Mucosa of rectum (tissue), 2 donors: ENCODE measurements around the gene ERP29.
"Not testable (repeated sequence)": the region's sequence is repeated elsewhere in the genome, so short reads cannot be mapped to it uniquely, and the experiment has no call there.

Source experiments
- H3K27ac ChIP-seq, 2 donors: one replicate each; pipeline ENCODE4 v1.7.0; 2013; ENCODE audit warnings: inconsistent platforms in 2 of 2, low read depth in 2 of 2, low read length in 2 of 2
- H3K27me3 ChIP-seq, 2 donors: one replicate each; pipeline ENCODE4 v1.7.0; 2013; ENCODE audit warnings: low read length in 2 of 2; ENCODE audit not compliant: control insufficient read depth in 2 of 2, insufficient read depth in 2 of 2
- H3K36me3 ChIP-seq, 2 donors: one replicate each; pipeline ENCODE4 v1.7.0; 2013; ENCODE audit warnings: low read length in 2 of 2; ENCODE audit not compliant: control insufficient read depth in 2 of 2, insufficient read depth in 2 of 2
- H3K4me1 ChIP-seq, 2 donors: one replicate each; pipeline ENCODE4 v1.7.0; 2013; ENCODE audit warnings: low read length in 2 of 2, mild to moderate bottlenecking in 1 of 2; ENCODE audit not compliant: control insufficient read depth in 2 of 2, insufficient read depth in 2 of 2
- H3K4me3 ChIP-seq, 2 donors: one replicate each; pipeline ENCODE4 v1.7.0; 2013; ENCODE audit warnings: low read length in 2 of 2
- H3K9ac ChIP-seq, 2 donors: one replicate each; pipeline ENCODE4 v1.7.0; 2013; ENCODE audit warnings: low read length in 2 of 2, low read depth in 1 of 2, mild to moderate bottlenecking in 1 of 2
- H3K9me3 ChIP-seq, 2 donors: one replicate each; pipeline ENCODE4 v1.7.0; 2013; ENCODE audit warnings: low read length in 2 of 2; ENCODE audit not compliant: control insufficient read depth in 2 of 2
- donor health status: healthy.
- donor health status: Normal muscosa, but diverticular disease.

The ERP29 gene

DNA sequence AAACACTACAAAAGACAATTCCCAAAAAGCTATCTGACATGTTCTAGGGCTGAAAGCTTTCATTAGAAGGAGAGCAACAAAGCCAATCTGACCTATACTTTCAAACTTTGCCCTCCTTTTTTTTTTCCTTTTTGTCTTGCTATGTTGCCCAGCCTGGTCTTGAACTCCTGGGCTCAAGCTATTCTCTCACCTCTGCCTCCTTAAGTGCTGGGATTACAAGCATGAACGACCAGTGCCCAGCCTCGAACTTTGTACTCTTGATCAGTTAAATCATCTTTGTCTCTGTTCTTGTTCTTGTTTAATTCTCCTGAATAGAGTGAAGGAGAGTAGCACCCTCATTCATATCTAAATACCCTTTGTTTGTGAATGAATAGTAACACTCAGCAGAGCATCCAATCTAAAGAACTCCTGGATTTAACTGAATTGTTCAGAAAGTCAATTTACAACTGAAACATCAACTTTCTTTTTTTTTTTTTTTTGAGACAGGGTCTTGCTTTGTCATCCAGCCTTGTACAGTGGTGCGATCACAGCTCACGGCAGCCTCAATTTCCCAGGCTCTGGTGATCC, 22.1 kb downstream of the ERP29 start:
- H3K27ac ChIP-seq: no peak overlapping the region
- no peak overlapping the region for H3K4me3 ChIP-seq
- H3K27me3 ChIP-seq: no peaks in the 10 kb centered on the region
- no peaks in the 10 kb centered on the region for H3K4me1 ChIP-seq
- H3K9ac ChIP-seq: no peak overlapping the region
- H3K9me3 ChIP-seq: no peaks in the 10 kb centered on the region
- H3K36me3 ChIP-seq: peaks cover 34 to 58% of the 10 kb centered on the region in 2 donors

DNA sequence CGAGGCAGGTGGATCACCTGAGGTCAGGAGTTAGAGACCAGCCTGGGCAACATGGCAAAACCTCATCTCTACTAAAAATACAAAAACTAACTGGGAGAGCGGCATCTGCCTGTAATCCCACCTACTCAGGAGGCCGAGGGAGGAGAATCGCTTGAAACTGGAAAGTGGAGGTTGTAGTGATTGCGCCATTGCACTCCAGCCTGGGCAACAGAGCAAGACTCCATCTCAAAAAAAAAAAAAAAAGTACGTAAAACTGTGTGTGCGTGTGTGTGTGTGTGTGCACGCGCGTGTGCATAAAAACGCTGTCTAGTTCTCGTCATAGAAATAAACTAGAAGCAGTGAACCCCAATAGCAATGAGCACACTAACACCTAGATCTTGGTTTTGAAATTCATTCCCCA, 23.4 kb downstream of the ERP29 start:
- H3K36me3 ChIP-seq: peaks cover 34 to 57% of the 10 kb centered on the region in 2 donors
- H3K9me3 ChIP-seq, H3K27ac ChIP-seq, H3K4me3 ChIP-seq, H3K4me1 ChIP-seq, H3K27me3 ChIP-seq, H3K9ac ChIP-seq: not testable (repeated sequence)

DNA sequence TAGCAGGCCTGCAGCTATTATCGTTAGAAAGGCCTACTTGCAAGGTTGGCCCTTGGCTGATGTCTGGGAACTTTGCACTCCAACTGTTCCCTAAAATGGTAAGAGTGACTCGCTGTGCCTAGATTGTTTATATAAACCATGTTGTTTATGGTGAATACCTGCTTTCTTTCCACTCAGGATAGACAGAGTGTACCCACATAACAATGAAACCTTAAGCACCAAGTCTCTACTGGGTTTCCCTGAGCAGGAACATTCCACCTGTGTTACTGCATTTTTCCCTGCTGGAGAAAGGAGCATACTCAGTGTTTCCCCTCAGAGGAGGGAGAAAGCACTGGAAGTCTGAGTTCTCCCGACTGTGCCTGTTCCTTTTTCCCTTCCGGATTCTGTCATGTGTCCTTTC, 32.8 kb downstream of the ERP29 start:
- H3K36me3 ChIP-seq: peaks cover 51% of the 10 kb centered on the region in 2 donors
- no peaks in the 10 kb centered on the region for H3K4me1 ChIP-seq
- H3K9me3 ChIP-seq: no peaks in the 10 kb centered on the region
- no peaks in the 10 kb centered on the region for H3K27me3 ChIP-seq
- no peak overlapping the region for H3K9ac ChIP-seq
- H3K4me3 ChIP-seq: no peak overlapping the region
- H3K27ac ChIP-seq: peak overlapping the region in 1 of 2 donors; percentile 33

DNA sequence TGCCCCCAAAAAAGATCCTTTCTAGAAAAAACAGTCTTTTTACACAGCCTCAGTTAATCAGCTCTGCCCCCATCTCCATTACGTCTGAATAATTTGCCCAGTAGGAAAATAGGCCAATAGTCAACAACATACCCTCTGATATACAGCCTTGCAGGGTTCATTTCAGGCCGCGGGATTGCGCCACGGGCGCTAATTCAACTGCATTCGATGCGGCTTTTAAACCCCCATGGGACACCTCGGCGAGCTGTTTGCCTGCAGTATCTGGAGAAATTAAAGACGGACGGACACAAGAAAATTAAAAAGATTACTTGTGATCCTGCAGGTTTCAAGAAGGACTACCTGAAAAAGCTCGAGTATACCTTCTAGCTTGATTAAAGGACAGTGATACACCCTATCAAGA, 36.1 kb downstream of the ERP29 start:
- Histone ChIP-seq H3K27me3 (no peaks in the 10 kb centered on the region), H3K27ac (no peak overlapping the region), H3K36me3 (peaks cover 48 to 53% of the 10 kb centered on the region in 2 donors), H3K9ac (no peak overlapping the region), H3K4me1 (no peaks in the 10 kb centered on the region), H3K9me3 (no peaks in the 10 kb centered on the region), H3K4me3 (no peak overlapping the region)

DNA sequence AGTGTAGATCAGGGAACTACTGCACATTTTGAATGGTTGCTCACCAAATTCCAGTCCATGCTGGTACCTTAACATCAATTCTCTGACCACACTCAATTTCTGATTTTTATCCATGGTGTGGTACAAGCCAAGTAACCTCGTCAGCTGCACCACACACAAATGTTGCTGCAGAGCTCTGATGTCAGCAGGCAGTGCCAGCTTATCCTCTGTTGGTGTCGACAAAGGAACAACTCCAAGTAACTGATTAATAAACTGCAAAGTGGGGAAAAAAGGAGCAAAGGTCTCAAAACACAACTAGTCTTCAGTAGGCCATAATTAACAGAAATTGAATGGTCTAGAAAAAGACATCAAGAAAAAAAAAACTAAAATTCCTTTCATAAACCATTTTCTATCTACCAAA, 47.9 kb downstream of the ERP29 start:
- Histone ChIP-seq H3K9me3 (no peaks in the 10 kb centered on the region), H3K36me3 (peaks cover 19 to 32% of the 10 kb centered on the region in 2 donors), H3K4me1 (no peaks in the 10 kb centered on the region), H3K4me3 (no peak overlapping the region), H3K9ac (no peak overlapping the region), H3K27me3 (no peaks in the 10 kb centered on the region), H3K27ac (no peak overlapping the region)

DNA sequence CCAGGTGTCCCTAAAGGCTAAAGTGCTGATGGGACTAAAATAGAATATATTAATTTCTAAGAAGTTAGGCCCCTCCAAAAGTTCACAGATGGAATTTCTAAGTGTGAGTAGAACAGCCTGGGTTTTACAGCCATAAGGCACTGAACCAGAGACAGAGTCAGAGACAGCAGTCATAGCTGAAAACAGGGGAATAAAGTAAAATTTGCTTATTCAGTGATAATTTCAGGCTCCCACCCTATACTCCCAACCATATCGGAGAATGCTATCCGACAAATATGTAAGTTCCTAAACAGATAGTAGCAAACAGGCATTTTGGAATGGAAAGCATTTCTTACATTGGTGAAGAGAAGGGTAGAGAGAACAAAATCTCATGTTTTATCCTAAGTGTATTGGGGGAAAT, 50.0 kb downstream of the ERP29 start:
- H3K27me3 ChIP-seq: no peaks in the 10 kb centered on the region
- no peak overlapping the region for H3K9ac ChIP-seq
- H3K9me3 ChIP-seq: no peaks in the 10 kb centered on the region
- no peaks in the 10 kb centered on the region for H3K4me1 ChIP-seq
- no peak overlapping the region for H3K27ac ChIP-seq
- H3K4me3 ChIP-seq: no peak overlapping the region
- H3K36me3 ChIP-seq: peaks cover 37 to 46% of the 10 kb centered on the region in 2 donors

DNA sequence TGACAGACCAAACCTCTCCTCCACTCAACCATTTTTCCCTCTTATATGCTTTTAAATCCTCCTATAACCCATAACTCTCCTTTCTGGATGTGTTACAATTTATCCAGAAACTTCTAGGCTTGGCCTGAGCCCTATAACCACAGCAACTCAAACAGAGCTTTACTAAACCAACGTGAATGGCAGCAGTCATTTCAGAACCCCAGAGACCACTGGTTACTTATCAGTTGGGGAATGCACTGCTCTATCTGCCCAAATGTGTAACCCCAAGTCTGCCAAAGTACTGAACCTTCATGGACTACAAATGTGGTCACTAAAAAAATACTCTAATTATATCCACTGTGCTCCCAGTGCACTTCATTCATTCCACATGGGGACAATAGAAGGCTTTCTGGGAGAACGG, 53.3 kb downstream of the ERP29 start:
- Histone ChIP-seq H3K9me3 (no peaks in the 10 kb centered on the region), H3K27me3 (no peaks in the 10 kb centered on the region), H3K27ac (no peak overlapping the region), H3K9ac (no peak overlapping the region), H3K36me3 (peaks cover 41 to 55% of the 10 kb centered on the region in 2 donors), H3K4me3 (no peak overlapping the region), H3K4me1 (no peaks in the 10 kb centered on the region)
